SK-N-SH (cell line): ENCODE data around the gene ZKSCAN1. TPM values are rescaled to one million over a fixed set of nuclear protein-coding genes. Genes with fewer than 3 reads are reported as not detected.

Experiments used
- CTCF ChIA-PET: fragments of 300-600, 350-600 bp; formaldehyde crosslinking; extraction: SDS; loops from one replicate; lab custom pipeline; 2021; lab: Yijun Ruan, JAX
- POLR2A ChIA-PET: fragments of 350-600 bp; sonication (Branson Sonifier 250); formaldehyde crosslinking; extraction: SDS; loops from one replicate; lab custom pipeline; 2020; ENCODE audit warnings: antibody characterized with exemption, inconsistent platforms; lab: Yijun Ruan, JAX
- DNase-seq: peaks from one replicate; pipeline ENCODE4 v3.0.0; 2012
- H2AFZ ChIP-seq: fragments of 200-600 bp; sonication (generic); 2 replicates; pipeline ENCODE4 v1.8.1; 2016; ENCODE audit warnings: antibody characterized with exemption, mild to moderate bottlenecking, low read depth
- H3F3A ChIP-seq: fragments of 200-600 bp; sonication (generic); replicated peaks from 2 replicates; pipeline ENCODE3; 2016; ENCODE audit warnings: antibody characterized with exemption, mild to moderate bottlenecking; ENCODE audit not compliant: insufficient read depth
- H3K27ac ChIP-seq, 2 experiments: fragments of 200-500 bp in 1 of 2; fragments of 200-600 bp in 1 of 2; sonication (Bioruptor generic) in 1 of 2; sonication (generic), shearing (Covaris generic) in 1 of 2; 2 replicates each; pipeline versions ENCODE4 v1.5.1 to v1.6.1; 2014 to 2016; ENCODE audit warnings: low read depth in 2 of 2, inconsistent platforms in 1 of 2, low read length in 1 of 2, mild to moderate bottlenecking in 1 of 2, mixed read lengths in 1 of 2
- H3K27me3 ChIP-seq: fragments of 200-600 bp; sonication (generic), shearing (Covaris generic); 2 replicates; pipeline ENCODE4 v1.6.1; 2016; ENCODE audit warnings: mixed run types; ENCODE audit not compliant: insufficient read depth
- H3K36me3 ChIP-seq, 2 experiments: fragments of 200-500 bp in 1 of 2; fragments of 200-600 bp in 1 of 2; sonication (Bioruptor generic) in 1 of 2; sonication (generic) in 1 of 2; replicated peaks in 1 of 2; 2 replicates each; pipeline versions ENCODE3 to v1.5.1; 2014 to 2016; ENCODE audit warnings: low read length in 1 of 2, mild to moderate bottlenecking in 1 of 2; ENCODE audit not compliant: insufficient read depth in 2 of 2, control insufficient read depth in 1 of 2
- H3K4me1 ChIP-seq, 2 experiments: fragments of 200-500 bp in 1 of 2; fragments of 200-600 bp in 1 of 2; sonication (Bioruptor generic) in 1 of 2; sonication (generic), shearing (Covaris generic) in 1 of 2; 2 replicates each; pipeline versions ENCODE4 v1.5.1 to v1.6.1; 2014 to 2016; ENCODE audit warnings: low read depth in 1 of 2, low read length in 1 of 2, mixed run types in 1 of 2; ENCODE audit not compliant: insufficient read depth in 2 of 2, control insufficient read depth in 1 of 2
- H3K4me2 ChIP-seq: fragments of 200-600 bp; sonication (generic), shearing (Covaris generic); 2 replicates; pipeline ENCODE4 v1.6.1; 2017; ENCODE audit warnings: mixed run types
- H3K4me3 ChIP-seq, 2 experiments: fragments of 200-500 bp in 1 of 2; fragments of 200-600 bp in 1 of 2; sonication (Bioruptor generic) in 1 of 2; sonication (generic), shearing (Covaris generic) in 1 of 2; 2 replicates each; pipeline versions ENCODE4 v1.5.1 to v1.8.1; 2014 to 2016; ENCODE audit warnings: low read depth in 2 of 2, inconsistent platforms in 1 of 2, low read length in 1 of 2, mild to moderate bottlenecking in 1 of 2, mixed read lengths in 1 of 2, moderate library complexity in 1 of 2
- H3K79me2 ChIP-seq: fragments of 200-600 bp; sonication (generic); 2 replicates; pipeline ENCODE4 v1.8.1; 2017; ENCODE audit warnings: mild to moderate bottlenecking; ENCODE audit not compliant: insufficient read depth
- H3K9ac ChIP-seq: fragments of 200-600 bp; sonication (generic); 2 replicates; pipeline ENCODE4 v1.6.1; 2017; ENCODE audit warnings: mixed run types
- H3K9me2 ChIP-seq: fragments of 200-600 bp; sonication (generic); 2 replicates; pipeline ENCODE4 v1.6.1; 2017; ENCODE audit warnings: mixed run types
- H3K9me3 ChIP-seq: fragments of 200-600 bp; sonication (generic); 2 replicates; pipeline ENCODE4 v1.6.1; 2017; ENCODE audit warnings: mixed run types, mild to moderate bottlenecking, moderate library complexity
- H4K20me1 ChIP-seq: fragments of 200-600 bp; sonication (generic); 2 replicates; pipeline ENCODE4 v1.6.1; 2017; ENCODE audit warnings: mild to moderate bottlenecking, mixed run types; ENCODE audit not compliant: insufficient read depth
- CHD2 ChIP-seq: fragments of 150-350 bp; IDR thresholded peaks from 2 replicates; pipeline ENCODE4 v1.6.1; 2018; ENCODE audit warnings: low read length; ENCODE audit not compliant: partially characterized antibody
- CTCF ChIP-seq: fragments of 200-600 bp; sonication (generic); IDR thresholded peaks from 2 replicates; pipeline ENCODE4 v1.6.1; 2017; ENCODE audit warnings: antibody characterized with exemption, mild to moderate bottlenecking, moderate library complexity
- FOXM1 ChIP-seq: IDR thresholded peaks from 2 replicates; pipeline ENCODE4 v1.4.0; 2012; ENCODE audit warnings: low read depth, mild to moderate bottlenecking
- IRF3 ChIP-seq: fragments of 150-350 bp; IDR thresholded peaks from 2 replicates; pipeline ENCODE4 v1.6.1; 2016; ENCODE audit warnings: mild to moderate bottlenecking, low read depth, low read length
- JUND ChIP-seq: IDR thresholded peaks from 2 replicates; pipeline ENCODE4 v1.4.0; 2012
- MEF2A ChIP-seq: IDR thresholded peaks from 2 replicates; pipeline ENCODE4 v1.4.0; 2012; ENCODE audit warnings: low read depth, borderline replicate concordance
- RAD21 ChIP-seq: IDR thresholded peaks from 2 replicates; pipeline ENCODE4 v1.6.1; 2012; ENCODE audit warnings: mild to moderate bottlenecking, low read length
- RFX5 ChIP-seq: IDR thresholded peaks from 2 replicates; pipeline ENCODE4 v1.6.1; 2012; ENCODE audit warnings: mild to moderate bottlenecking, improper control_type of control experiment, low read length
- RXRA ChIP-seq: IDR thresholded peaks from 2 replicates; pipeline ENCODE4 v1.4.0; 2012; ENCODE audit warnings: low read depth, mild to moderate bottlenecking, borderline replicate concordance
- SMC3 ChIP-seq: IDR thresholded peaks from 2 replicates; pipeline ENCODE4 v1.6.1; 2012; ENCODE audit warnings: low read depth, low read length, improper control_type of control experiment
- TAF1 ChIP-seq: IDR thresholded peaks from 2 replicates; pipeline ENCODE4 v1.6.1; 2012; ENCODE audit warnings: low read depth, mild to moderate bottlenecking, low read length, moderate library complexity, borderline replicate concordance
- TEAD4 ChIP-seq: IDR thresholded peaks from 2 replicates; pipeline ENCODE4 v1.4.0; 2012; ENCODE audit warnings: mild to moderate bottlenecking, borderline replicate concordance; ENCODE audit not compliant: insufficient read depth
- YY1 ChIP-seq: IDR thresholded peaks from 2 replicates; pipeline ENCODE4 v1.4.0; 2012; ENCODE audit warnings: low read depth, mild to moderate bottlenecking
- WGBS: methylation state at CpG from one replicate; pipeline ENCODE4 v1.1.6; 2017; ENCODE audit warnings: low lambda C conversion rate; 5-methylcytosine and 5-hydroxymethylcytosine counted together
- polyA plus RNA-seq, 3 experiments: library from polyadenylated mRNA; depleted of rRNA; stranded (reverse); fragments of >200 nt; gene quantifications; 2 replicates each; pipeline ENCODE4 v1.2.3, GENCODE V29; 2012

The ZKSCAN1 gene
- polyA plus RNA-seq, 1 of the 3 experiments (the other 2 are of a cell fraction): 21.1 TPM

GRCh38 chr7:100053215-100053614, 37.8 kb downstream of the ZKSCAN1 start:
- no peak overlapping the region for H3K4me2 ChIP-seq
- H3K9ac ChIP-seq: no peak overlapping the region
- CTCF ChIA-PET: interaction anchor here (0.6 to 5.5 kb wide), 19 partner anchors 9 to 135 kb away, joined by 3 to 60 read pairs (median 4); partner anchors contain the start of genes AP4M1, MCM7 and ZNF3

GRCh38 chr7:100057006-100057405, 41.6 kb downstream of the ZKSCAN1 start:
- no peaks in the 10 kb centered on the region for H3K9me2 ChIP-seq
- peaks cover 40 to 60% of the 10 kb centered on the region in 2 experiments for H3K36me3 ChIP-seq
- no peaks in the 10 kb centered on the region for H3K27me3 ChIP-seq
- 97% methylated on average over 9 of the region's 10 CpGs for WGBS
- H3K4me3 ChIP-seq: no peak overlapping the region
- no peaks in the 10 kb centered on the region; the same call in 1 of the 2 replicates for H4K20me1 ChIP-seq
- ChIA-PET CTCF (interaction anchor here (1.3 to 1.8 kb wide), 3 partner anchors 8 to 63 kb away, joined by 4 to 6 read pairs (median 4); no protein-coding TSS in a partner anchor), POLR2A (interaction anchor here (0.6 to 0.8 kb wide), 2 partner anchors 30 to 63 kb away, joined by 3 read pairs; no protein-coding TSS in a partner anchor)
- H3K9ac ChIP-seq: no peak overlapping the region
- H3K27ac ChIP-seq: no peak overlapping the region
- no peak overlapping the region for H2AFZ ChIP-seq
- no peaks in the 10 kb centered on the region for H3K4me1 ChIP-seq
- no peak for TF ChIP-seq RXRA
- TF ChIP-seq TAF1: no peak
- TF ChIP-seq FOXM1: no peak
- no peak for TF ChIP-seq RAD21
- TF ChIP-seq RFX5: no peak
- TF ChIP-seq MEF2A: no peak
- TF ChIP-seq YY1: no peak
- TF ChIP-seq TEAD4: no peak
- no peak for TF ChIP-seq SMC3
- TF ChIP-seq CHD2: no peak
- H3K4me2 ChIP-seq: no peak overlapping the region
- H3F3A ChIP-seq: peaks cover 10% of the 10 kb centered on the region
- H3K9me3 ChIP-seq: no peaks in the 10 kb centered on the region
- peaks cover 46% of the 10 kb centered on the region for H3K79me2 ChIP-seq
- no peak for DNase-seq

More at GRCh38 chr7:100053215-100053614, 37.8 kb downstream of the ZKSCAN1 start:
- no peak overlapping the region for H2AFZ ChIP-seq
- WGBS: 96% methylated on average over 3 of the region's 3 CpGs
- H4K20me1 ChIP-seq: no peaks in the 10 kb centered on the region; the same call in 1 of the 2 replicates
- peak; percentile 78 for TF ChIP-seq RAD21
- TF ChIP-seq TEAD4: no peak
- TF ChIP-seq SMC3: peak; percentile 54; the same call in 1 of the 2 replicates
- peak; percentile 51 for TF ChIP-seq CTCF
- TF ChIP-seq IRF3: no peak
- no peak for TF ChIP-seq JUND
- no peak overlapping the region for H3K27ac ChIP-seq
- H3K4me3 ChIP-seq: no peak overlapping the region
- no peaks in the 10 kb centered on the region for H3K9me3 ChIP-seq
- peaks cover 23% of the 10 kb centered on the region for H3F3A ChIP-seq
- H3K27me3 ChIP-seq: no peaks in the 10 kb centered on the region
- peaks cover 61% of the 10 kb centered on the region for H3K79me2 ChIP-seq
- H3K36me3 ChIP-seq: peaks cover 23 to 36% of the 10 kb centered on the region in 2 experiments
- no peaks in the 10 kb centered on the region for H3K9me2 ChIP-seq
- peaks cover 5 to 9% of the 10 kb centered on the region in 2 experiments; a peak in 2 of 4 replicates for H3K4me1 ChIP-seq
- POLR2A ChIA-PET: interaction anchor here (0.6 to 1.3 kb wide), 3 partner anchors 38 to 66 kb away, joined by 3 to 4 read pairs (median 3); partner anchors contain the start of gene ZKSCAN1
- peak; percentile 62 for DNase-seq
